K562 (cell line): ENCODE measurements around the gene TBC1D17. TPM values are rescaled to one million over a fixed set of nuclear protein-coding genes. Genes with fewer than 3 reads are reported as not detected.

Experiments
- HBP1 ChIP-seq: fragments of 450-650 bp; formaldehyde crosslinking; IDR thresholded peaks from 2 replicates; pipeline ENCODE4 v1.4.0; 2022; ENCODE audit warnings: missing genetic modification characterization
- MLX ChIP-seq, 2 experiments: fragments of 450-650 bp in 1 of 2; sonication (generic) in 1 of 2; formaldehyde crosslinking; conservative IDR thresholded peaks; 2 replicates each; pipeline versions ENCODE4 v1.4.0 to v1.8.1; 2020 to 2022; ENCODE audit warnings: mild to moderate bottlenecking in 1 of 2, missing genetic modification reagents in 1 of 2
- MYNN ChIP-seq, 2 experiments: sonication (generic); formaldehyde crosslinking in 1 of 2; IDR thresholded peaks; 2 replicates each; pipeline versions ENCODE4 v1.5.0 to v1.6.1; 2016 to 2020; ENCODE audit warnings: antibody characterized with exemption in 1 of 2, missing genetic modification reagents in 1 of 2
- RBM22 ChIP-seq: fragments of 200-400 bp; formaldehyde crosslinking; IDR thresholded peaks from 2 replicates; pipeline ENCODE4 v1.6.1; 2018; ENCODE audit warnings: low read length, low read depth; ENCODE audit not compliant: poor library complexity, severe bottlenecking
- REST ChIP-seq, 2 experiments: fragments of 450-650 bp; formaldehyde crosslinking in 1 of 2; IDR thresholded peaks; 2 replicates each; pipeline versions ENCODE4 v1.4.0 to v1.6.1; 2014 to 2020; ENCODE audit warnings: mild to moderate bottlenecking in 2 of 2, borderline replicate concordance in 1 of 2, low read depth in 1 of 2
- THAP7 ChIP-seq: fragments of 250-450 bp; sonication (Bioruptor Pico); IDR thresholded peaks from 2 replicates; pipeline ENCODE4 v1.5.0; 2021
- ZNF436 ChIP-seq: fragments of 250-450, 450-650 bp; sonication (Bioruptor Pico); formaldehyde crosslinking; IDR thresholded peaks from 2 replicates; pipeline ENCODE4 v1.7.0; 2020; ENCODE audit warnings: mild to moderate bottlenecking
- polyA plus RNA-seq, 8 experiments: library from polyadenylated mRNA; depleted of rRNA in 4 of 8; stranded (reverse) in 5 of 8; unstranded in 3 of 8; fragments of >200 nt; fragmentation: Nextera tagmentation in 2 of 8; fragmentation: Illumina TruSeq in 1 of 8; extraction: Ambion mirVana in 2 of 8; extraction: Trizol in 1 of 8; gene quantifications; 2 replicates each; pipeline versions ENCODE4 v1.2.1 to v1.2.3, GENCODE V29; 2011 to 2014; ENCODE audit warnings: inconsistent platforms in 1 of 8, missing spikeins in 1 of 8
- total RNA-seq, 7 experiments: library from RNA; depleted of rRNA in 6 of 7; stranded (reverse); fragments of >200 nt in 6 of 7; fragmentation: Illumina TruSeq in 2 of 7; extraction: Trizol in 2 of 7; gene quantifications; 2 replicates each; pipeline versions ENCODE4 v1.2.1 to v1.2.3, GENCODE V29; 2011 to 2021; ENCODE audit warnings: low replicate concordance in 1 of 7

Gene TBC1D17
- total and polyA plus RNA-seq, 9 of the 15 experiments (the other 6 are each of a cell fraction or from before 2014, with no cell fraction given): 0.42 to 16.0 (median 3.8) TPM

- TF ChIP-seq REST (IDR thresholded peaks at IDR 0.05; ENCODE audit: borderline replicate concordance) (no peak), REST (CRISPR knock-in tag; IDR thresholded peaks at IDR 0.05; ENCODE audit: low read depth) (peak; percentile 83), RBM22 (peak; percentile 79), MLX (CRISPR knock-in tag; conservative IDR thresholded peaks at IDR 0.05) (peak in 1 of 2 experiments; percentile 49; a peak in 1 of 4 replicates), THAP7 (CRISPR knock-in tag) (0 out of 2 replicates have a peak, but pooled peaks have one; percentile 69), ZNF436 (CRISPR knock-in tag) (0 out of 2 replicates have a peak, but pooled peaks have one; percentile 31), MYNN (IDR thresholded peaks at IDR 0.05) (peak; percentile 13; the same call in 1 of the 2 replicates), MYNN (CRISPR knock-in tag; IDR thresholded peaks at IDR 0.05) (no peak), HBP1 (CRISPR knock-in tag) (peak; percentile 95)
Observed at GRCh38 chr19:49933643-49934042, 56.1 kb downstream of the TBC1D17 start (continued).
